HepG2 (cell line): Measurements from ENCODE around the gene ABI3. TPM values are rescaled to one million over a fixed set of nuclear protein-coding genes. Genes with fewer than 3 reads are reported as not detected.

Experiments used
- CBFB ChIP-seq: sonication (generic); formaldehyde crosslinking; IDR thresholded peaks from 2 replicates; pipeline ENCODE4 v1.4.0; 2020; ENCODE audit warnings: missing genetic modification reagents
- CERS6 ChIP-seq: sonication (generic); formaldehyde crosslinking; IDR thresholded peaks from 2 replicates; pipeline ENCODE4 v1.5.0; 2020; ENCODE audit warnings: missing genetic modification reagents
- DZIP1 ChIP-seq: sonication (generic); formaldehyde crosslinking; IDR thresholded peaks from 2 replicates; pipeline ENCODE4 v1.5.0; 2020; ENCODE audit warnings: mild to moderate bottlenecking, missing genetic modification reagents
- IRF9 ChIP-seq: sonication (generic); formaldehyde crosslinking; IDR thresholded peaks from 2 replicates; pipeline ENCODE4 v1.8.0; 2022; ENCODE audit warnings: missing genetic modification reagents, mild to moderate bottlenecking, borderline replicate concordance
- LCORL ChIP-seq, 2 experiments: fragments of 450-650 bp in 1 of 2; sonication (generic) in 1 of 2; formaldehyde crosslinking in 1 of 2; IDR thresholded peaks; 2 replicates each; pipeline versions ENCODE4 v1.5.0 to v1.6.1; 2017 to 2020; ENCODE audit warnings: antibody characterized with exemption in 1 of 2, missing genetic modification reagents in 1 of 2
- NFYC ChIP-seq: IDR thresholded peaks from 2 replicates; pipeline ENCODE4 v1.6.1; 2016; ENCODE audit warnings: missing genetic modification reagents, missing compliant biosample characterization
- NR1H2 ChIP-seq: sonication (generic); formaldehyde crosslinking; IDR thresholded peaks from 2 replicates; pipeline ENCODE4 v1.8.1; 2022; ENCODE audit warnings: low read depth, missing genetic modification reagents, borderline replicate concordance
- PBX3 ChIP-seq: sonication (generic); formaldehyde crosslinking; IDR thresholded peaks from 2 replicates; pipeline ENCODE4 v1.8.1; 2023; ENCODE audit warnings: missing genetic modification reagents, inconsistent platforms, borderline replicate concordance
- RARG ChIP-seq: sonication (generic); formaldehyde crosslinking; IDR thresholded peaks from 2 replicates; pipeline ENCODE4 v1.4.0; 2020; ENCODE audit warnings: low read depth, mild to moderate bottlenecking, missing genetic modification reagents
- RFX5 ChIP-seq: IDR thresholded peaks from 2 replicates; pipeline ENCODE4 v1.6.1; 2011; ENCODE audit warnings: low read depth, low read length, improper control_type of control experiment
- SMARCE1 ChIP-seq: fragments of 450-650 bp; IDR thresholded peaks from 2 replicates; pipeline ENCODE4 v1.6.1; 2017; ENCODE audit warnings: borderline replicate concordance
- SSRP1 ChIP-seq: IDR thresholded peaks from 2 replicates; pipeline ENCODE4 v1.6.1; 2016; ENCODE audit warnings: control low read depth
- TFE3 ChIP-seq: IDR thresholded peaks from 2 replicates; pipeline ENCODE4 v1.6.1; 2016
- ZFP36 ChIP-seq: fragments of 150-350 bp; IDR thresholded peaks from 2 replicates; pipeline ENCODE4 v1.6.1; 2018; ENCODE audit warnings: borderline replicate concordance, low read length, low read depth; ENCODE audit not compliant: partially characterized antibody
- ZNF687 ChIP-seq: sonication (generic); formaldehyde crosslinking; IDR thresholded peaks from 2 replicates; pipeline ENCODE4 v1.5.1; 2020; ENCODE audit warnings: mild to moderate bottlenecking, missing genetic modification reagents, moderate library complexity
- polyA plus RNA-seq, 8 experiments: library from polyadenylated mRNA; depleted of rRNA in 3 of 8; stranded (reverse) in 7 of 8; unstranded in 1 of 8; fragments of >200 nt; fragmentation: Illumina TruSeq in 4 of 8; extraction: Trizol in 4 of 8; gene quantifications; 2 replicates each; pipeline versions ENCODE4 v1.2.1 to v1.2.3, GENCODE V29; 2011 to 2016; ENCODE audit warnings: low read depth in 4 of 8, missing spikeins in 1 of 8, mixed read lengths in 1 of 8; ENCODE audit not compliant: insufficient read depth in 1 of 8
- total RNA-seq, 5 experiments: library from RNA; depleted of rRNA; stranded (reverse); fragments of >200 nt; fragmentation: Illumina TruSeq; extraction: Trizol; gene quantifications; 2 replicates each; pipeline ENCODE4 v1.2.3, GENCODE V29; 2016; ENCODE audit warnings: low read depth in 1 of 5

The ABI3 gene
- total and polyA plus RNA-seq, 2 of the 13 experiments (the other 11 are each of a cell fraction or from before 2014, with no cell fraction given), result not detected

GRCh38 chr17:49230636-49231562, 20.4 kb downstream of the ABI3 start, which contains the start of gene PHOSPHO1 (continued):
- TF ChIP-seq TFE3, result no peak
- no peak for TF ChIP-seq SSRP1
- TF ChIP-seq SMARCE1, result no peak
- TF ChIP-seq DZIP1 (CRISPR knock-in tag), result peak; percentile 72; the same call in 1 of the 2 replicates
- TF ChIP-seq IRF9 (CRISPR knock-in tag), result 0 out of 2 replicates have a peak, but pooled peaks have one; percentile 60
- TF ChIP-seq ZFP36, result no peak
- TF ChIP-seq RFX5, result peak; percentile 62
- no peak for TF ChIP-seq NR1H2
- peak; percentile 62 for TF ChIP-seq ZNF687 (CRISPR knock-in tag)
- TF ChIP-seq RARG (CRISPR knock-in tag), result no peak
- TF ChIP-seq CBFB (CRISPR knock-in tag), result peak; percentile 28; the same call in 1 of the 2 replicates
- peak; percentile 75 for TF ChIP-seq NFYC (CRISPR knock-in tag)
- no peak for TF ChIP-seq PBX3 (CRISPR knock-in tag)
- TF ChIP-seq CERS6, result no peak
- no peak for TF ChIP-seq LCORL (IDR thresholded peaks at IDR 0.05)
- 0 out of 2 replicates have a peak, but pooled peaks have one; percentile 26 for TF ChIP-seq LCORL (CRISPR knock-in tag; IDR thresholded peaks at IDR 0.05)
